H9 (cell line): ENCODE data around the gene XK. TPM values are rescaled to one million over a fixed set of nuclear protein-coding genes. Genes with fewer than 3 reads are reported as not detected.

Source experiments
- DNase-seq: peaks from one replicate; pipeline ENCODE4 v3.0.0-alpha.2; 2017
- H2AFZ ChIP-seq: one replicate; pipeline ENCODE4 v1.6.1; 2013; ENCODE audit warnings: mild to moderate bottlenecking, low read length, control low read depth, moderate library complexity
- H2AK5ac ChIP-seq: 2 replicates; pipeline ENCODE4 v1.6.1; 2013; ENCODE audit warnings: low read length, control low read depth, mixed read lengths; ENCODE audit not compliant: insufficient read length
- H2BK120ac ChIP-seq: one replicate; pipeline ENCODE4 v1.6.1; 2013; ENCODE audit warnings: low read depth, mild to moderate bottlenecking, low read length, control low read depth, inconsistent platforms; ENCODE audit not compliant: poor library complexity, severe bottlenecking
- H2BK12ac ChIP-seq: 2 replicates; pipeline ENCODE4 v1.6.1; 2013; ENCODE audit warnings: low read length, control low read depth, mixed read lengths, low read depth; ENCODE audit not compliant: insufficient read length
- H2BK15ac ChIP-seq: 2 replicates; pipeline ENCODE4 v1.6.1; 2013; ENCODE audit warnings: low read depth, low read length, control low read depth
- H2BK20ac ChIP-seq: one replicate; pipeline ENCODE4 v1.6.1; 2013; ENCODE audit warnings: low read depth, mild to moderate bottlenecking, low read length, control low read depth, inconsistent platforms; ENCODE audit not compliant: poor library complexity, severe bottlenecking
- H2BK5ac ChIP-seq: 2 replicates; pipeline ENCODE4 v1.6.1; 2013; ENCODE audit warnings: low read length, control low read depth, mixed read lengths; ENCODE audit not compliant: insufficient read length
- H3K14ac ChIP-seq: 2 replicates; pipeline ENCODE4 v1.6.1; 2013; ENCODE audit warnings: low read length, control low read depth; ENCODE audit not compliant: insufficient read depth
- H3K18ac ChIP-seq: 2 replicates; pipeline ENCODE4 v1.6.1; 2013; ENCODE audit warnings: low read depth, mild to moderate bottlenecking, mixed read lengths, low read length, control low read depth; ENCODE audit not compliant: insufficient read length
- H3K23ac ChIP-seq: 2 replicates; pipeline ENCODE4 v1.6.1; 2013; ENCODE audit warnings: low read length, control low read depth, mixed read lengths, low read depth; ENCODE audit not compliant: insufficient read length
- H3K23me2 ChIP-seq: 2 replicates; pipeline ENCODE4 v1.6.1; 2013; ENCODE audit warnings: low read depth, mild to moderate bottlenecking, mixed read lengths, low read length, control low read depth; ENCODE audit not compliant: insufficient read length, poor library complexity, severe bottlenecking
- H3K27ac ChIP-seq: 2 replicates; pipeline ENCODE4 v1.5.1; 2013; ENCODE audit warnings: low read length, control low read depth, mixed read lengths, low read depth; ENCODE audit not compliant: insufficient read length
- H3K27me3 ChIP-seq: 2 replicates; pipeline ENCODE4 v1.6.1; 2013; ENCODE audit warnings: low read length, control low read depth, inconsistent platforms; ENCODE audit not compliant: insufficient read depth
- H3K4ac ChIP-seq: 2 replicates; pipeline ENCODE4 v1.6.1; 2013; ENCODE audit warnings: low read depth, mild to moderate bottlenecking, control low read depth, inconsistent platforms, low read length, moderate library complexity
- H3K4me1 ChIP-seq: 2 replicates; pipeline ENCODE4 v1.6.1; 2013; ENCODE audit warnings: low read length, control low read depth, inconsistent platforms; ENCODE audit not compliant: insufficient read depth
- H3K4me2 ChIP-seq: 2 replicates; pipeline ENCODE4 v1.6.1; 2013; ENCODE audit warnings: low read length, control low read depth, mixed read lengths; ENCODE audit not compliant: insufficient read length, insufficient read depth
- H3K56ac ChIP-seq: 2 replicates; pipeline ENCODE4 v1.6.1; 2013; ENCODE audit warnings: low read depth, mild to moderate bottlenecking, mixed read lengths, low read length, control low read depth; ENCODE audit not compliant: insufficient read length
- H3K79me1 ChIP-seq: 2 replicates; pipeline ENCODE4 v1.6.1; 2013; ENCODE audit warnings: low read depth, mild to moderate bottlenecking, moderate library complexity, low read length, control low read depth, inconsistent platforms; ENCODE audit not compliant: insufficient read depth, poor library complexity, severe bottlenecking
- H3K79me2 ChIP-seq: 2 replicates; pipeline ENCODE4 v1.6.1; 2013; ENCODE audit warnings: low read length, control low read depth, inconsistent platforms; ENCODE audit not compliant: insufficient read depth
- H3K9ac ChIP-seq: 2 replicates; pipeline ENCODE4 v1.6.1; 2013; ENCODE audit warnings: low read length, control low read depth, mixed read lengths; ENCODE audit not compliant: insufficient read length; ENCODE audit errors: extremely low read depth
- H3K9me3 ChIP-seq: one replicate; pipeline ENCODE4 v1.6.1; 2013; ENCODE audit warnings: low read depth, low read length, inconsistent platforms; ENCODE audit not compliant: control insufficient read depth
- H3T11ph ChIP-seq: one replicate; pipeline ENCODE4 v1.6.1; 2013; ENCODE audit warnings: mild to moderate bottlenecking, low read length, control low read depth, inconsistent platforms
- H4K20me1 ChIP-seq: one replicate; pipeline ENCODE4 v1.6.1; 2013; ENCODE audit not compliant: control insufficient read depth, insufficient read length, insufficient read depth
- H4K5ac ChIP-seq: 2 replicates; pipeline ENCODE4 v1.6.1; 2013; ENCODE audit warnings: low read depth, mild to moderate bottlenecking, mixed read lengths, low read length, control low read depth; ENCODE audit not compliant: insufficient read length
- H4K8ac ChIP-seq: replicated peaks from 2 replicates; pipeline ENCODE4 v1.6.1; 2013; ENCODE audit warnings: low read length, control low read depth, mixed read lengths, low read depth; ENCODE audit not compliant: insufficient read length
- H4K91ac ChIP-seq: 2 replicates; pipeline ENCODE4 v1.6.1; 2013; ENCODE audit warnings: low read depth, mild to moderate bottlenecking, moderate library complexity, mixed read lengths, low read length, control low read depth; ENCODE audit not compliant: insufficient read length
- H3K27ac Mint-ChIP-seq, 3 experiments: 2 replicates in 2 of 3; 3 replicates in 1 of 3; pipeline ENCODE4 v1.8.0; 2020 to 2021; ENCODE audit warnings: mixed read lengths in 3 of 3, mild to moderate bottlenecking in 1 of 3, moderate library complexity in 1 of 3
- H3K27me3 Mint-ChIP-seq: 2 replicates; pipeline ENCODE4 v1.8.0; 2021; ENCODE audit warnings: low read depth, mild to moderate bottlenecking, moderate library complexity, mixed read lengths
- H3K36me3 Mint-ChIP-seq, 3 experiments: 2 replicates in 2 of 3; 3 replicates in 1 of 3; pipeline ENCODE4 v1.8.0; 2020 to 2021; ENCODE audit warnings: low read depth in 3 of 3, mixed read lengths in 3 of 3; ENCODE audit not compliant: insufficient read depth in 1 of 3
- H3K4me1 Mint-ChIP-seq, 2 experiments: 2 replicates each; pipeline ENCODE4 v1.8.0; 2020; ENCODE audit warnings: mixed read lengths in 2 of 2
- H3K4me3 Mint-ChIP-seq, 2 experiments: 2 replicates in 1 of 2; 3 replicates in 1 of 2; pipeline ENCODE4 v1.8.0; 2020 to 2021; ENCODE audit warnings: mild to moderate bottlenecking in 2 of 2, mixed read lengths in 2 of 2, moderate library complexity in 1 of 2
- H3K9me3 Mint-ChIP-seq, 2 experiments: 2 replicates in 1 of 2; 3 replicates in 1 of 2; pipeline ENCODE4 v1.8.0; 2020; ENCODE audit warnings: mild to moderate bottlenecking in 2 of 2, mixed read lengths in 2 of 2, moderate library complexity in 1 of 2
- total RNA-seq: library from RNA; stranded (reverse); gene quantifications from 2 replicates; pipeline ENCODE4 v1.2.1, GENCODE V29; 2021
- TF ChIP-seq, protein P1 (sequence below): fragments of 200-600 bp; sonication (generic); conservative IDR thresholded peaks from 3 replicates; pipeline ENCODE4 v1.8.0; 2021; ENCODE audit warnings: antibody characterized with exemption, mild to moderate bottlenecking

The XK gene
- total RNA-seq, 1 experiment from 2014 or later = 0.85 TPM

DNA sequence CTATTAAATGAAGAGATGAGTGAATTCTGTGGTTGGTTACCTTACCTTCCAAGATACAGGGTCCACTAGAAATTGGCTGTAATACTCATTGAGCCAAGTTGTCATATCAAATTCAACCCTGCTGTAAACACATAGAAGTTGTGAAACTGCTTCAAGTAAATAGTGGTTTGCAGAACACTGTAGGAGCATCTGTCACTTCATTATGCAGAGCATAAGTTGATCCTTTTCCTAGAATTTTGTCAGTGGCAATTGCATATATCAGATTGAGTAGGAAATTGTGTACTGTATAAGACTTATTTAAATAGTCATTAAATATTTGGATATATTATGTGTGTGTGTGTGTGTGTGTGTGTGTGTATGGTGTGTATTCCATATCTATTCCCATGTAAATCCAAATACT, 8.8 kb upstream of the XK start:
- H2BK120ac ChIP-seq = no peak overlapping the region
- H3K23me2 ChIP-seq = no peaks in the 10 kb centered on the region
- no peak overlapping the region for H3K14ac ChIP-seq
- H3K27me3 ChIP-seq = no peaks in the 10 kb centered on the region; the same call in 1 of the 2 replicates
- no peaks in the 10 kb centered on the region for H3K79me2 ChIP-seq
- no peak overlapping the region for H3K4me2 ChIP-seq
- H3T11ph ChIP-seq = no peak overlapping the region
- no peak overlapping the region for H2AK5ac ChIP-seq
- Mint-ChIP-seq H3K4me1 (no peaks in the 10 kb centered on the region), H3K9me3 (peaks cover 30 to 40% of the 10 kb centered on the region in 2 experiments), H3K36me3 (no peaks in the 10 kb centered on the region), H3K27me3 (no peaks in the 10 kb centered on the region), H3K4me3 (no peak overlapping the region), H3K27ac (no peak overlapping the region)
- no peak overlapping the region for H4K91ac ChIP-seq
- no peak overlapping the region for H3K27ac ChIP-seq
- no peak overlapping the region for H2BK5ac ChIP-seq
- H3K4me1 ChIP-seq = no peaks in the 10 kb centered on the region
- no peak overlapping the region for H2BK15ac ChIP-seq
- no peak overlapping the region for H2BK12ac ChIP-seq
- no peak overlapping the region for H4K5ac ChIP-seq
- no peak for DNase-seq
- H3K23ac ChIP-seq = no peak overlapping the region
- no peak overlapping the region for H3K56ac ChIP-seq
- no peak overlapping the region for H3K18ac ChIP-seq
- no peak overlapping the region for H4K8ac ChIP-seq
- H3K9me3 ChIP-seq = no peaks in the 10 kb centered on the region
- no peaks in the 10 kb centered on the region for H3K79me1 ChIP-seq
- H3K9ac ChIP-seq = no peak overlapping the region
- H4K20me1 ChIP-seq = no peaks in the 10 kb centered on the region
- TF ChIP-seq, protein P1, sequence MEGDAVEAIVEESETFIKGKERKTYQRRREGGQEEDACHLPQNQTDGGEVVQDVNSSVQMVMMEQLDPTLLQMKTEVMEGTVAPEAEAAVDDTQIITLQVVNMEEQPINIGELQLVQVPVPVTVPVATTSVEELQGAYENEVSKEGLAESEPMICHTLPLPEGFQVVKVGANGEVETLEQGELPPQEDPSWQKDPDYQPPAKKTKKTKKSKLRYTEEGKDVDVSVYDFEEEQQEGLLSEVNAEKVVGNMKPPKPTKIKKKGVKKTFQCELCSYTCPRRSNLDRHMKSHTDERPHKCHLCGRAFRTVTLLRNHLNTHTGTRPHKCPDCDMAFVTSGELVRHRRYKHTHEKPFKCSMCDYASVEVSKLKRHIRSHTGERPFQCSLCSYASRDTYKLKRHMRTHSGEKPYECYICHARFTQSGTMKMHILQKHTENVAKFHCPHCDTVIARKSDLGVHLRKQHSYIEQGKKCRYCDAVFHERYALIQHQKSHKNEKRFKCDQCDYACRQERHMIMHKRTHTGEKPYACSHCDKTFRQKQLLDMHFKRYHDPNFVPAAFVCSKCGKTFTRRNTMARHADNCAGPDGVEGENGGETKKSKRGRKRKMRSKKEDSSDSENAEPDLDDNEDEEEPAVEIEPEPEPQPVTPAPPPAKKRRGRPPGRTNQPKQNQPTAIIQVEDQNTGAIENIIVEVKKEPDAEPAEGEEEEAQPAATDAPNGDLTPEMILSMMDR = no peak
- no peak overlapping the region for H3K4ac ChIP-seq
- H2BK20ac ChIP-seq = no peak overlapping the region
- H2AFZ ChIP-seq = no peak overlapping the region
